Measurements from ENCODE around the gene HSD17B12. TPM values are rescaled to one million over a fixed set of nuclear protein-coding genes. Genes with fewer than 3 reads are reported as not detected.
A peak's percentile ranks its signal among the peaks of the same experiment; 100 is the strongest.

HSD17B12 gene
- total and polyA plus RNA-seq, 2 donors (not counting 3 experiments of a cell fraction or from before 2014, with no cell fraction given), result 41.5 to 96.5 TPM

GRCh38 chr11:43823851-43824250 is 143.3 kb downstream of the HSD17B12 start:
- Histone ChIP-seq H3K4me2 (ENCODE audit: insufficient read depth, low read length) (no peak overlapping the region), H3K9me1 (replicated peaks; ENCODE audit: control insufficient read depth, extremely low read depth, insufficient read depth, low read length) (no peaks in the 10 kb centered on the region), H3K27ac (ENCODE audit: insufficient read depth, low read depth, low read length) (no peak overlapping the region), H3K4me1 (ENCODE audit: control insufficient read depth, extremely low read depth, insufficient read depth, low read length) (no peaks in the 10 kb centered on the region), H3K79me2 (ENCODE audit: control insufficient read depth, insufficient read depth, low read length) (no peaks in the 10 kb centered on the region), H3K36me3 (ENCODE audit: control insufficient read depth in 2 of 2, extremely low read depth in 1 of 2, insufficient read depth in 2 of 2, low read length in 2 of 2) (peaks cover 2 to 3% of the 10 kb centered on the region in 2 experiments), H3K9ac (replicated peaks; ENCODE audit: extremely low read depth, insufficient read depth, low read length) (no peak overlapping the region), H3K9me3 (replicated peaks; ENCODE audit: control insufficient read depth, insufficient read depth, low read length) (no peaks in the 10 kb centered on the region), H4K20me1 (replicated peaks; ENCODE audit: control insufficient read depth, extremely low read depth, insufficient read depth, low read length) (no peaks in the 10 kb centered on the region), H3K27me3 (ENCODE audit: control insufficient read depth in 2 of 2, insufficient read depth in 2 of 2, low read length in 2 of 2) (no peaks in the 10 kb centered on the region), H2AFZ (ENCODE audit: low read depth, low read length) (no peak overlapping the region), H3K4me3 (replicated peaks in 1 of 3; ENCODE audit: insufficient read depth in 1 of 3, low read depth in 1 of 3, low read length in 3 of 3) (no peak overlapping the region)
- no TSS peak for BruUV-seq (replicated peaks)
- intact Hi-C loops (cut with micrococcal nuclease) (no loop called here), dilution Hi-C loops (cut with MboI; ENCODE audit: extremely low pct_ligation_motif_present, low sequenced_read_pairs) (no loop called here)
- DNase-seq (ENCODE audit: low read depth, low spot score) (no peak), FAIRE-seq (no peak)
- ChIA-PET CTCF (interaction anchor here (0.7 to 4.7 kb wide), 2 partner anchors 27 to 36 kb away, joined by 3 to 85 read pairs; no protein-coding TSS in a partner anchor), POLR2A (no interaction called here)
- TF ChIP-seq CTCF (IDR thresholded peaks at IDR 0.05; ENCODE audit: extremely low read depth in 1 of 2, insufficient read depth in 1 of 2, low read depth in 1 of 2, low read length in 2 of 2) (no peak), FOS (IDR thresholded peaks at IDR 0.05; ENCODE audit: borderline replicate concordance, insufficient read depth, low read length) (no peak), POLR2AphosphoS5 (IDR thresholded peaks at IDR 0.05; ENCODE audit: insufficient read depth, low read depth, low read length) (no peak), POLR2A (IDR thresholded peaks at IDR 0.05; ENCODE audit: low read depth, low read length) (no peak)

GRCh38 chr11:43825217-43825816 is 144.8 kb downstream of the HSD17B12 start:
- intact Hi-C loops (cut with micrococcal nuclease) (loop anchor here (1.0 kb wide), 1 partner anchor 27 kb away; no protein-coding TSS in a partner anchor), dilution Hi-C loops (cut with MboI; ENCODE audit: extremely low pct_ligation_motif_present, low sequenced_read_pairs) (no loop called here)
- no peak overlapping the region for H3K9ac ChIP-seq (replicated peaks; ENCODE audit: extremely low read depth, insufficient read depth, low read length)
- H2AFZ ChIP-seq (ENCODE audit: low read depth, low read length), result no peak overlapping the region
- H3K4me3 ChIP-seq (replicated peaks in 1 of 3; ENCODE audit: insufficient read depth in 1 of 3, low read depth in 1 of 3, low read length in 3 of 3), result no peak overlapping the region
- no peaks in the 10 kb centered on the region for H4K20me1 ChIP-seq (replicated peaks; ENCODE audit: control insufficient read depth, extremely low read depth, insufficient read depth, low read length)
- no TSS peak for BruUV-seq (replicated peaks)
- POLR2A ChIA-PET, result no interaction called here
- H3K9me1 ChIP-seq (replicated peaks; ENCODE audit: control insufficient read depth, extremely low read depth, insufficient read depth, low read length), result no peaks in the 10 kb centered on the region
- TF ChIP-seq POLR2AphosphoS5 (IDR thresholded peaks at IDR 0.05; ENCODE audit: insufficient read depth, low read depth, low read length) (no peak), EZH2 (IDR thresholded peaks at IDR 0.05; ENCODE audit: borderline replicate concordance, low read depth, low read length, severe bottlenecking) (no peak), JUN (IDR thresholded peaks at IDR 0.05; ENCODE audit: borderline replicate concordance, insufficient read depth, insufficient read length, low read depth) (no peak), FOS (IDR thresholded peaks at IDR 0.05; ENCODE audit: borderline replicate concordance, insufficient read depth, low read length) (no peak), MYC (IDR thresholded peaks at IDR 0.05; ENCODE audit: low read depth, low read length) (no peak), GATA2 (IDR thresholded peaks at IDR 0.05; ENCODE audit: insufficient read depth, insufficient read length, low read depth, low read length) (no peak), CTCF (IDR thresholded peaks at IDR 0.05; ENCODE audit: extremely low read depth in 1 of 2, insufficient read depth in 1 of 2, low read depth in 1 of 2, low read length in 2 of 2) (peak; percentile 54 to 61)
- DNase-seq (ENCODE audit: low read depth, low spot score), result peak; percentile 45
- CTCF ChIA-PET, result interaction anchor here (0.6 to 4.7 kb wide), 26 partner anchors 9 to 248 kb away, joined by 3 to 85 read pairs (median 4); no protein-coding TSS in a partner anchor
- H3K79me2 ChIP-seq (ENCODE audit: control insufficient read depth, insufficient read depth, low read length), result no peaks in the 10 kb centered on the region
- no peaks in the 10 kb centered on the region for H3K9me3 ChIP-seq (replicated peaks; ENCODE audit: control insufficient read depth, insufficient read depth, low read length)
- H3K27ac ChIP-seq (ENCODE audit: insufficient read depth, low read depth, low read length), result no peak overlapping the region
- FAIRE-seq, result no peak
- peaks cover 3% of the 10 kb centered on the region for H3K4me1 ChIP-seq (ENCODE audit: control insufficient read depth, extremely low read depth, insufficient read depth, low read length)
- no peak overlapping the region for H3K4me2 ChIP-seq (ENCODE audit: insufficient read depth, low read length)
- no peaks in the 10 kb centered on the region for H3K27me3 ChIP-seq (ENCODE audit: control insufficient read depth in 2 of 2, insufficient read depth in 2 of 2, low read length in 2 of 2)
- H3K36me3 ChIP-seq (ENCODE audit: control insufficient read depth in 2 of 2, extremely low read depth in 1 of 2, insufficient read depth in 2 of 2, low read length in 2 of 2), result peaks cover 0 to 3% of the 10 kb centered on the region in 2 experiments

All from endothelial cell of umbilical vein (primary cell).